Measurements from ENCODE around the gene PCDH12.

GRCh38 chr5:141909212-141909611, 48.8 kb downstream of the PCDH12 start:
- TF ChIP-seq GATA3 (IDR thresholded peaks at IDR 0.05; ENCODE audit: low read depth, low read length): no peak
- TF ChIP-seq GATA2 (IDR thresholded peaks at IDR 0.05; ENCODE audit: low read depth, low read length): no peak

All from SH-SY5Y (cell line).